HEK293 (cell line): ENCODE data around the gene NOD2.

ENCODE experiments used
- ZBTB1 ChIP-seq: fragments of 450-650 bp; formaldehyde crosslinking; IDR thresholded peaks from 2 replicates; pipeline ENCODE4 v1.5.1; 2016; ENCODE audit warnings: missing biosample characterization, missing genetic modification characterization
- ZFP41 ChIP-seq: fragments of 450-650 bp; formaldehyde crosslinking; IDR thresholded peaks from 2 replicates; pipeline ENCODE4 v1.5.1; 2016; ENCODE audit warnings: missing biosample characterization, missing genetic modification characterization, borderline replicate concordance
- ZNF391 ChIP-seq: fragments of 450-650 bp; formaldehyde crosslinking; IDR thresholded peaks from 2 replicates; pipeline ENCODE4 v1.5.1; 2016; ENCODE audit warnings: low read depth, missing biosample characterization, missing genetic modification characterization, borderline replicate concordance
- TF ChIP-seq, protein P1 (sequence below): fragments of 450-650 bp; formaldehyde crosslinking; IDR thresholded peaks from 2 replicates; pipeline ENCODE4 v1.5.1; 2017; ENCODE audit warnings: missing biosample characterization, missing genetic modification characterization
- TF ChIP-seq, protein P2 (sequence below): fragments of 450-650 bp; formaldehyde crosslinking; IDR thresholded peaks from 2 replicates; pipeline ENCODE4 v1.5.1; 2016; ENCODE audit warnings: missing biosample characterization, missing genetic modification characterization, low read depth
- TF ChIP-seq, protein P3 (sequence below): fragments of 450-650 bp; formaldehyde crosslinking; IDR thresholded peaks from 2 replicates; pipeline ENCODE4 v1.5.1; 2016; ENCODE audit warnings: missing biosample characterization, missing genetic modification characterization

DNA sequence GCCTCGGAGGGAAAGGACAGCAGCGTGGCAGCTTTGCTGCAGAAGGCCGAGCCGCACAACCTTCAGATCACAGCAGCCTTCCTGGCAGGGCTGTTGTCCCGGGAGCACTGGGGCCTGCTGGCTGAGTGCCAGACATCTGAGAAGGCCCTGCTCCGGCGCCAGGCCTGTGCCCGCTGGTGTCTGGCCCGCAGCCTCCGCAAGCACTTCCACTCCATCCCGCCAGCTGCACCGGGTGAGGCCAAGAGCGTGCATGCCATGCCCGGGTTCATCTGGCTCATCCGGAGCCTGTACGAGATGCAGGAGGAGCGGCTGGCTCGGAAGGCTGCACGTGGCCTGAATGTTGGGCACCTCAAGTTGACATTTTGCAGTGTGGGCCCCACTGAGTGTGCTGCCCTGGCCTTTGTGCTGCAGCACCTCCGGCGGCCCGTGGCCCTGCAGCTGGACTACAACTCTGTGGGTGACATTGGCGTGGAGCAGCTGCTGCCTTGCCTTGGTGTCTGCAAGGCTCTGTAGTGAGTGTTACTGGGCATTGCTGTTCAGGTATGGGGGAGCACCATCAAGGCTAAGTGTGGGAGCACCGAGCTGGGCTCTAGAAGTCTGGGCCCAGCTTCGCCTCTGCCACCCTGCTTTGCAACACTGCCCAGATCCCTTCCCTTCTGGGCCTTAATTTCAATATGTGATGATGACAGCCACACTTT, 18.6 kb downstream of the NOD2 start:
- TF ChIP-seq, protein P1, sequence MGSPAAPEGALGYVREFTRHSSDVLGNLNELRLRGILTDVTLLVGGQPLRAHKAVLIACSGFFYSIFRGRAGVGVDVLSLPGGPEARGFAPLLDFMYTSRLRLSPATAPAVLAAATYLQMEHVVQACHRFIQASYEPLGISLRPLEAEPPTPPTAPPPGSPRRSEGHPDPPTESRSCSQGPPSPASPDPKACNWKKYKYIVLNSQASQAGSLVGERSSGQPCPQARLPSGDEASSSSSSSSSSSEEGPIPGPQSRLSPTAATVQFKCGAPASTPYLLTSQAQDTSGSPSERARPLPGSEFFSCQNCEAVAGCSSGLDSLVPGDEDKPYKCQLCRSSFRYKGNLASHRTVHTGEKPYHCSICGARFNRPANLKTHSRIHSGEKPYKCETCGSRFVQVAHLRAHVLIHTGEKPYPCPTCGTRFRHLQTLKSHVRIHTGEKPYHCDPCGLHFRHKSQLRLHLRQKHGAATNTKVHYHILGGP (tag by site-specific recombination) = no peak
- no peak for TF ChIP-seq ZBTB1 (tag by site-specific recombination)
- TF ChIP-seq, protein P2, sequence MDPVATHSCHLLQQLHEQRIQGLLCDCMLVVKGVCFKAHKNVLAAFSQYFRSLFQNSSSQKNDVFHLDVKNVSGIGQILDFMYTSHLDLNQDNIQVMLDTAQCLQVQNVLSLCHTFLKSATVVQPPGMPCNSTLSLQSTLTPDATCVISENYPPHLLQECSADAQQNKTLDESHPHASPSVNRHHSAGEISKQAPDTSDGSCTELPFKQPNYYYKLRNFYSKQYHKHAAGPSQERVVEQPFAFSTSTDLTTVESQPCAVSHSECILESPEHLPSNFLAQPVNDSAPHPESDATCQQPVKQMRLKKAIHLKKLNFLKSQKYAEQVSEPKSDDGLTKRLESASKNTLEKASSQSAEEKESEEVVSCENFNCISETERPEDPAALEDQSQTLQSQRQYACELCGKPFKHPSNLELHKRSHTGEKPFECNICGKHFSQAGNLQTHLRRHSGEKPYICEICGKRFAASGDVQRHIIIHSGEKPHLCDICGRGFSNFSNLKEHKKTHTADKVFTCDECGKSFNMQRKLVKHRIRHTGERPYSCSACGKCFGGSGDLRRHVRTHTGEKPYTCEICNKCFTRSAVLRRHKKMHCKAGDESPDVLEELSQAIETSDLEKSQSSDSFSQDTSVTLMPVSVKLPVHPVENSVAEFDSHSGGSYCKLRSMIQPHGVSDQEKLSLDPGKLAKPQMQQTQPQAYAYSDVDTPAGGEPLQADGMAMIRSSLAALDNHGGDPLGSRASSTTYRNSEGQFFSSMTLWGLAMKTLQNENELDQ (tag by site-specific recombination) = no peak
- TF ChIP-seq ZFP41 (tag by site-specific recombination) = no peak
- TF ChIP-seq, protein P3, sequence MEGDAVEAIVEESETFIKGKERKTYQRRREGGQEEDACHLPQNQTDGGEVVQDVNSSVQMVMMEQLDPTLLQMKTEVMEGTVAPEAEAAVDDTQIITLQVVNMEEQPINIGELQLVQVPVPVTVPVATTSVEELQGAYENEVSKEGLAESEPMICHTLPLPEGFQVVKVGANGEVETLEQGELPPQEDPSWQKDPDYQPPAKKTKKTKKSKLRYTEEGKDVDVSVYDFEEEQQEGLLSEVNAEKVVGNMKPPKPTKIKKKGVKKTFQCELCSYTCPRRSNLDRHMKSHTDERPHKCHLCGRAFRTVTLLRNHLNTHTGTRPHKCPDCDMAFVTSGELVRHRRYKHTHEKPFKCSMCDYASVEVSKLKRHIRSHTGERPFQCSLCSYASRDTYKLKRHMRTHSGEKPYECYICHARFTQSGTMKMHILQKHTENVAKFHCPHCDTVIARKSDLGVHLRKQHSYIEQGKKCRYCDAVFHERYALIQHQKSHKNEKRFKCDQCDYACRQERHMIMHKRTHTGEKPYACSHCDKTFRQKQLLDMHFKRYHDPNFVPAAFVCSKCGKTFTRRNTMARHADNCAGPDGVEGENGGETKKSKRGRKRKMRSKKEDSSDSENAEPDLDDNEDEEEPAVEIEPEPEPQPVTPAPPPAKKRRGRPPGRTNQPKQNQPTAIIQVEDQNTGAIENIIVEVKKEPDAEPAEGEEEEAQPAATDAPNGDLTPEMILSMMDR = no peak
- TF ChIP-seq ZNF391 (tag by site-specific recombination) = no peak
